ENCODE results near the gene VANGL1.

VANGL1 gene

GRCh38 chr1:115677182-115677555 is 35.4 kb downstream of the VANGL1 start:
- DNase-seq, result no peak
- H3K9ac ChIP-seq (ENCODE audit: low read length), result no peak overlapping the region
- H3K4me1 ChIP-seq (ENCODE audit: low read length), result no peaks in the 10 kb centered on the region
- no peaks in the 10 kb centered on the region for H3K27me3 ChIP-seq (replicated peaks; ENCODE audit: insufficient read depth, low read length)
- no peak overlapping the region for H3K27ac ChIP-seq (ENCODE audit: low read length)
- H3K9me3 ChIP-seq (replicated peaks; ENCODE audit: insufficient read depth, low read length), result no peaks in the 10 kb centered on the region
- no peak overlapping the region for H3K4me3 ChIP-seq (ENCODE audit: low read length)
- no peaks in the 10 kb centered on the region for H3K79me2 ChIP-seq (ENCODE audit: low read length)
- no peaks in the 10 kb centered on the region for H3K36me3 ChIP-seq (replicated peaks; ENCODE audit: insufficient read depth, low read length)
- H2AFZ ChIP-seq (ENCODE audit: low read length), result no peak overlapping the region
- no peaks in the 10 kb centered on the region for H3F3A ChIP-seq (ENCODE audit: insufficient read depth, low read length)
- H4K20me1 ChIP-seq (ENCODE audit: insufficient read depth, low read length), result no peaks in the 10 kb centered on the region
- no peak for TF ChIP-seq EZH2phosphoT487 (IDR thresholded peaks at IDR 0.05; ENCODE audit: low read length)
- no peak for TF ChIP-seq EZH2 (optimal IDR thresholded peaks at IDR 0.05; ENCODE audit: low read depth, low read length)
- no peak for TF ChIP-seq CTCF (IDR thresholded peaks at IDR 0.05; ENCODE audit: low read length)
- no peak overlapping the region for H3K4me2 ChIP-seq (ENCODE audit: low read depth, low read length)
- H3K9me2 ChIP-seq (replicated peaks; ENCODE audit: insufficient read depth, low read length), result no peaks in the 10 kb centered on the region

- Histone ChIP-seq H3K4me1 (ENCODE audit: low read length) (no peaks in the 10 kb centered on the region), H4K20me1 (ENCODE audit: insufficient read depth, low read length) (no peaks in the 10 kb centered on the region), H3K79me2 (ENCODE audit: low read length) (no peaks in the 10 kb centered on the region), H3K4me2 (ENCODE audit: low read depth, low read length) (no peak overlapping the region), H2AFZ (ENCODE audit: low read length) (no peak overlapping the region), H3K27ac (ENCODE audit: low read length) (no peak overlapping the region), H3K9me2 (replicated peaks; ENCODE audit: insufficient read depth, low read length) (no peaks in the 10 kb centered on the region), H3K27me3 (replicated peaks; ENCODE audit: insufficient read depth, low read length) (no peaks in the 10 kb centered on the region), H3K9me3 (replicated peaks; ENCODE audit: insufficient read depth, low read length) (no peaks in the 10 kb centered on the region), H3F3A (ENCODE audit: insufficient read depth, low read length) (no peaks in the 10 kb centered on the region), H3K36me3 (replicated peaks; ENCODE audit: insufficient read depth, low read length) (no peaks in the 10 kb centered on the region), H3K9ac (ENCODE audit: low read length) (no peak overlapping the region), H3K4me3 (ENCODE audit: low read length) (no peak overlapping the region)
- DNase-seq, result no peak
- TF ChIP-seq EZH2phosphoT487 (IDR thresholded peaks at IDR 0.05; ENCODE audit: low read length) (no peak), EZH2 (optimal IDR thresholded peaks at IDR 0.05; ENCODE audit: low read depth, low read length) (no peak), CTCF (IDR thresholded peaks at IDR 0.05; ENCODE audit: low read length) (no peak)
Measured at GRCh38 chr1:115677565-115677964, 35.8 kb downstream of the VANGL1 start.

- H3K27ac ChIP-seq (ENCODE audit: low read length), result no peak overlapping the region
- H3K27me3 ChIP-seq (replicated peaks; ENCODE audit: insufficient read depth, low read length), result no peaks in the 10 kb centered on the region
- H2AFZ ChIP-seq (ENCODE audit: low read length), result no peak overlapping the region
- H3K9ac ChIP-seq (ENCODE audit: low read length), result no peak overlapping the region
- DNase-seq, result no peak
- H3K4me3 ChIP-seq (ENCODE audit: low read length), result no peak overlapping the region
- H3F3A ChIP-seq (ENCODE audit: insufficient read depth, low read length), result no peaks in the 10 kb centered on the region
- no peaks in the 10 kb centered on the region for H3K79me2 ChIP-seq (ENCODE audit: low read length)
- H3K9me2 ChIP-seq (replicated peaks; ENCODE audit: insufficient read depth, low read length), result no peaks in the 10 kb centered on the region
- no peaks in the 10 kb centered on the region for H3K36me3 ChIP-seq (replicated peaks; ENCODE audit: insufficient read depth, low read length)
- no peak overlapping the region for H3K4me2 ChIP-seq (ENCODE audit: low read depth, low read length)
- H3K4me1 ChIP-seq (ENCODE audit: low read length), result no peaks in the 10 kb centered on the region
- TF ChIP-seq EZH2 (optimal IDR thresholded peaks at IDR 0.05; ENCODE audit: low read depth, low read length) (no peak), EZH2phosphoT487 (IDR thresholded peaks at IDR 0.05; ENCODE audit: low read length) (no peak), CTCF (IDR thresholded peaks at IDR 0.05; ENCODE audit: low read length) (no peak)
- no peaks in the 10 kb centered on the region for H3K9me3 ChIP-seq (replicated peaks; ENCODE audit: insufficient read depth, low read length)
- H4K20me1 ChIP-seq (ENCODE audit: insufficient read depth, low read length), result no peaks in the 10 kb centered on the region
Measured at GRCh38 chr1:115678141-115678540, 36.4 kb downstream of the VANGL1 start.
